ENCODE data around the gene CCDC112. TPM values are rescaled to one million over a fixed set of nuclear protein-coding genes. Genes with fewer than 3 reads are reported as not detected.
A peak's percentile ranks its signal among the peaks of the same experiment; 100 is the strongest.

CCDC112 gene
- total and polyA plus RNA-seq, 9 of the 15 experiments (the other 6 are each of a cell fraction or from before 2014, with no cell fraction given) = 3.3 to 15.3 (median 7.4) TPM

GRCh38 chr5:115296124-115297022 is at the start of gene CCDC112 (continued):
- TF ChIP-seq ZNF395 (CRISPR knock-in tag; IDR thresholded peaks at IDR 0.05) (peak; percentile 33; the same call in 1 of the 2 replicates), GTF2E2 (tag; IDR thresholded peaks at IDR 0.05) (no peak), POLR2AphosphoS2 (IDR thresholded peaks at IDR 0.05; ENCODE audit: low read length) (no peak), CUX1 (CRISPR knock-in tag; IDR thresholded peaks at IDR 0.05) (no peak), DMBX1 (CRISPR knock-in tag; IDR thresholded peaks at IDR 0.05; ENCODE audit: borderline replicate concordance) (no peak), NR2F6 (CRISPR knock-in tag; IDR thresholded peaks at IDR 0.05) (no peak), NRF1 (conservative IDR thresholded peaks at IDR 0.05 in 1 of 2, IDR thresholded peaks at IDR 0.05 in 1 of 2) (peak; percentile 51 to 67; a peak in 3 of 4 replicates), GATAD2B (IDR thresholded peaks at IDR 0.05; ENCODE audit: borderline replicate concordance) (no peak), NR4A1 (CRISPR knock-in tag; IDR thresholded peaks at IDR 0.05) (peak; percentile 88; the same call in 1 of the 2 replicates), NR4A1 (tag; IDR thresholded peaks at IDR 0.05) (no peak), NFIC (IDR thresholded peaks at IDR 0.05) (no peak; the same call in none of the 2 replicates), TSHZ1 (CRISPR knock-in tag; IDR thresholded peaks at IDR 0.05) (no peak), RBFOX2 (IDR thresholded peaks at IDR 0.05; ENCODE audit: low read depth, low read length) (peak; percentile 81), ELF1 (tag; IDR thresholded peaks at IDR 0.05) (no peak), NEUROD1 (IDR thresholded peaks at IDR 0.05; ENCODE audit: borderline replicate concordance, low read depth, low read length, partially characterized antibody) (no peak), SNIP1 (IDR thresholded peaks at IDR 0.05; ENCODE audit: low read depth) (no peak), POLR3A (IDR thresholded peaks at IDR 0.05; ENCODE audit: borderline replicate concordance, extremely low read depth, insufficient read depth, insufficient read length) (no peak)

All from K562 (cell line).